H1 (cell line): ENCODE results near the gene HKDC1. TPM values are rescaled to one million over a fixed set of nuclear protein-coding genes. Genes with fewer than 3 reads are reported as not detected.

Source experiments
- CREB1 ChIP-seq: IDR thresholded peaks from 2 replicates; pipeline ENCODE4 v1.6.1; 2012; ENCODE audit warnings: inconsistent platforms
- E2F6 ChIP-seq: IDR thresholded peaks from 2 replicates; pipeline ENCODE4 v1.6.1; 2012; ENCODE audit warnings: inconsistent platforms
- EP300 ChIP-seq, 2 experiments: IDR thresholded peaks; 1 replicate in 1 of 2; 2 replicates in 1 of 2; pipeline ENCODE4 v1.6.1; 2011 to 2012; ENCODE audit warnings: low read depth in 2 of 2, low read length in 2 of 2, mild to moderate bottlenecking in 2 of 2, borderline replicate concordance in 1 of 2, inconsistent platforms in 1 of 2, moderate library complexity in 1 of 2
- POLR2AphosphoS5 ChIP-seq: IDR thresholded peaks from 2 replicates; pipeline ENCODE4 v1.6.1; 2011; ENCODE audit warnings: low read depth, low read length
- polyA plus RNA-seq, 7 experiments: library from polyadenylated mRNA; depleted of rRNA in 3 of 7; stranded (reverse) in 5 of 7; unstranded in 2 of 7; fragments of >200 nt in 5 of 7; fragments of 200-250 nt in 2 of 7; gene quantifications; 1 replicate in 5 of 7; 2 replicates in 1 of 7; 4 replicates in 1 of 7; pipeline versions ENCODE4 v1.2.1 to v1.2.3, GENCODE V29; 2011 to 2013; ENCODE audit warnings: missing spikeins in 2 of 7, mixed read lengths in 2 of 7
- total RNA-seq: library from RNA; stranded (reverse); fragmentation: NEBNext Ultra II Directional; extraction: Animal tissue kit (Norgen Biotek cat#: 25700); gene quantifications from 2 replicates; pipeline ENCODE4 v1.2.1, GENCODE V29; 2021

HKDC1 gene
- total and polyA plus RNA-seq, 2 of the 8 experiments (the other 6 are each of a cell fraction or from before 2014, with no cell fraction given) = 0.12 to 0.78 TPM

- no peak for TF ChIP-seq E2F6
- no peak for TF ChIP-seq POLR2AphosphoS5
- TF ChIP-seq CREB1 = no peak
- no peak for TF ChIP-seq EP300 (IDR thresholded peaks at IDR 0.05; ENCODE audit: borderline replicate concordance in 1 of 2, low read depth in 2 of 2, low read length in 2 of 2)
These were observed 10.0 kb downstream of the HKDC1 start (continued) for GRCh38 chr10:69230128-69230527.
